ENCODE measurements around the gene NPLOC4.

Gene NPLOC4

GRCh38 chr17:81545160-81545949 is 91.6 kb downstream of the NPLOC4 start:
- DNase-seq = no peak

GRCh38 chr17:81544281-81544974 is 92.5 kb downstream of the NPLOC4 start:
- no peak for DNase-seq

- no peak for DNase-seq
Observed at GRCh38 chr17:81543756-81544155, 93.2 kb downstream of the NPLOC4 start.

- DNase-seq = no peak
Observed at GRCh38 chr17:81543339-81543675, 93.6 kb downstream of the NPLOC4 start.

GRCh38 chr17:81542431-81543338 is 94.2 kb downstream of the NPLOC4 start:
- no peak for DNase-seq

GRCh38 chr17:81541123-81541522 is 95.8 kb downstream of the NPLOC4 start:
- no peak for DNase-seq

GRCh38 chr17:81540676-81541027 is 96.3 kb downstream of the NPLOC4 start:
- DNase-seq = no peak

GRCh38 chr17:81539961-81540675 is 96.8 kb downstream of the NPLOC4 start:
- DNase-seq = no peak

GRCh38 chr17:81539571-81539900 is 97.4 kb downstream of the NPLOC4 start:
- DNase-seq = no peak

GRCh38 chr17:81538651-81539570 is 98.0 kb downstream of the NPLOC4 start:
- DNase-seq = no peak

GRCh38 chr17:81537856-81538555 is 98.9 kb downstream of the NPLOC4 start:
- DNase-seq = no peak

GRCh38 chr17:81537343-81537855 is 99.5 kb downstream of the NPLOC4 start:
- DNase-seq = peak; percentile 8

- no peak for DNase-seq
Observed at GRCh38 chr17:81536299-81537290, 100.3 kb downstream of the NPLOC4 start.

- DNase-seq = no peak
Observed at GRCh38 chr17:81535480-81536298, 101.2 kb downstream of the NPLOC4 start.

- DNase-seq = no peak
Observed at GRCh38 chr17:81535007-81535328, 101.9 kb downstream of the NPLOC4 start.

GRCh38 chr17:81534157-81535006 is 102.5 kb downstream of the NPLOC4 start:
- DNase-seq = no peak

GRCh38 chr17:81533339-81534141 is 103.4 kb downstream of the NPLOC4 start:
- DNase-seq = no peak

Measured in effector CD8-positive, alpha-beta T cell (primary cell).